Measurements from ENCODE around the gene PPARG.

The PPARG gene

GRCh38 chr3:12436514-12437220, 147.8 kb downstream of the PPARG start:
- H3F3A ChIP-seq (ENCODE audit: control insufficient read depth, insufficient read depth), result no peaks in the 10 kb centered on the region
- no peaks in the 10 kb centered on the region for H3K9me3 ChIP-seq (ENCODE audit: control insufficient read depth, insufficient read depth, low read length)
- no peak overlapping the region for H3K27ac ChIP-seq (ENCODE audit: low read depth, low read length)
- H3K27me3 ChIP-seq (ENCODE audit: control insufficient read depth, low read length), result 0 out of 2 replicates have a peak, but pooled peaks cover 5% of the 10 kb centered on the region
- TF ChIP-seq EZH2phosphoT487 (IDR thresholded peaks at IDR 0.05; ENCODE audit: borderline replicate concordance, low read length) (no peak), CTCF (IDR thresholded peaks at IDR 0.05; ENCODE audit: low read depth, low read length, poor library complexity, severe bottlenecking) (no peak)
- H3K79me2 ChIP-seq (ENCODE audit: control insufficient read depth, low read length), result no peaks in the 10 kb centered on the region
- H3K9me2 ChIP-seq (replicated peaks; ENCODE audit: control insufficient read depth, low read length), result no peaks in the 10 kb centered on the region
- no peaks in the 10 kb centered on the region for H4K20me1 ChIP-seq (ENCODE audit: control insufficient read depth, insufficient read depth, low read depth, low read length)
- H3K4me3 ChIP-seq (ENCODE audit: low read length), result no peak overlapping the region
- no peaks in the 10 kb centered on the region for H3K36me3 ChIP-seq (ENCODE audit: control insufficient read depth, low read length)
- H3K4me2 ChIP-seq (ENCODE audit: low read length), result no peak overlapping the region
- no peaks in the 10 kb centered on the region for H3K4me1 ChIP-seq (ENCODE audit: control insufficient read depth, low read length)

- Histone ChIP-seq H3K4me2 (ENCODE audit: low read length) (no peak overlapping the region), H3F3A (ENCODE audit: control insufficient read depth, insufficient read depth) (no peaks in the 10 kb centered on the region)
Observed at GRCh38 chr3:12437221-12437605, 148.3 kb downstream of the PPARG start.

GRCh38 chr3:12437861-12438260, 149.0 kb downstream of the PPARG start:
- Histone ChIP-seq H3F3A (ENCODE audit: control insufficient read depth, insufficient read depth) (no peaks in the 10 kb centered on the region), H3K27me3 (ENCODE audit: control insufficient read depth, low read length) (0 out of 2 replicates have a peak, but pooled peaks cover 4% of the 10 kb centered on the region), H3K4me2 (ENCODE audit: low read length) (no peak overlapping the region), H3K27ac (ENCODE audit: low read depth, low read length) (no peak overlapping the region), H4K20me1 (ENCODE audit: control insufficient read depth, insufficient read depth, low read depth, low read length) (no peaks in the 10 kb centered on the region), H3K9me2 (replicated peaks; ENCODE audit: control insufficient read depth, low read length) (no peaks in the 10 kb centered on the region), H3K4me3 (ENCODE audit: low read length) (no peak overlapping the region), H3K9me3 (ENCODE audit: control insufficient read depth, insufficient read depth, low read length) (no peaks in the 10 kb centered on the region), H3K79me2 (ENCODE audit: control insufficient read depth, low read length) (no peaks in the 10 kb centered on the region), H3K4me1 (ENCODE audit: control insufficient read depth, low read length) (no peaks in the 10 kb centered on the region), H3K36me3 (ENCODE audit: control insufficient read depth, low read length) (no peaks in the 10 kb centered on the region)
- no peak for TF ChIP-seq CTCF (IDR thresholded peaks at IDR 0.05; ENCODE audit: low read depth, low read length, poor library complexity, severe bottlenecking)
- no peak for TF ChIP-seq EZH2phosphoT487 (IDR thresholded peaks at IDR 0.05; ENCODE audit: borderline replicate concordance, low read length)

More at GRCh38 chr3:12437221-12437605, 148.3 kb downstream of the PPARG start:
- no peak overlapping the region for H3K27ac ChIP-seq (ENCODE audit: low read depth, low read length)
- no peaks in the 10 kb centered on the region for H3K9me2 ChIP-seq (replicated peaks; ENCODE audit: control insufficient read depth, low read length)
- H3K4me1 ChIP-seq (ENCODE audit: control insufficient read depth, low read length), result no peaks in the 10 kb centered on the region
- H4K20me1 ChIP-seq (ENCODE audit: control insufficient read depth, insufficient read depth, low read depth, low read length), result no peaks in the 10 kb centered on the region
- H3K79me2 ChIP-seq (ENCODE audit: control insufficient read depth, low read length), result no peaks in the 10 kb centered on the region
- H3K27me3 ChIP-seq (ENCODE audit: control insufficient read depth, low read length), result 0 out of 2 replicates have a peak, but pooled peaks cover 5% of the 10 kb centered on the region
- TF ChIP-seq CTCF (IDR thresholded peaks at IDR 0.05; ENCODE audit: low read depth, low read length, poor library complexity, severe bottlenecking) (no peak), EZH2phosphoT487 (IDR thresholded peaks at IDR 0.05; ENCODE audit: borderline replicate concordance, low read length) (no peak)
- no peaks in the 10 kb centered on the region for H3K36me3 ChIP-seq (ENCODE audit: control insufficient read depth, low read length)
- H3K4me3 ChIP-seq (ENCODE audit: low read length), result no peak overlapping the region
- H3K9me3 ChIP-seq (ENCODE audit: control insufficient read depth, insufficient read depth, low read length), result no peaks in the 10 kb centered on the region

All from DOHH2 (cell line).